Keratinocyte (primary cell): ENCODE data around the gene VGLL3. TPM values are rescaled to one million over a fixed set of nuclear protein-coding genes. Genes with fewer than 3 reads are reported as not detected.
A peak's percentile ranks its signal among the peaks of the same experiment; 100 is the strongest.

Experiments
- DNase-seq: peaks from one replicate; pipeline ENCODE4 v3.0.0-alpha.2; 2011; ENCODE audit warnings: low read depth, missing footprints, low spot score
- FAIRE-seq: peaks from 2 replicates; lab custom pipeline; 2011; peaks lifted over from hg19 to GRCh38; lab: Jason Lieb, UNC
- H2AFZ ChIP-seq: 2 replicates; pipeline ENCODE4 v1.6.0; 2012; ENCODE audit warnings: low read length, control low read depth, inconsistent platforms; ENCODE audit not compliant: control insufficient read depth
- H3K27ac ChIP-seq: 2 replicates; pipeline ENCODE4 v1.5.1; 2011; ENCODE audit warnings: low read length; ENCODE audit not compliant: control insufficient read depth, insufficient read depth
- H3K27me3 ChIP-seq: 3 replicates; pipeline ENCODE4 v1.6.0; 2011; ENCODE audit warnings: low read length; ENCODE audit not compliant: control insufficient read depth, insufficient read depth; ENCODE audit errors: extremely low read depth
- H3K36me3 ChIP-seq, 2 experiments: 2 replicates in 1 of 2; 3 replicates in 1 of 2; pipeline ENCODE4 v1.5.1; 2011; ENCODE audit warnings: low read length in 2 of 2, mild to moderate bottlenecking in 1 of 2; ENCODE audit not compliant: control insufficient read depth in 2 of 2, insufficient read depth in 2 of 2; ENCODE audit errors: extremely low read depth in 1 of 2
- H3K4me1 ChIP-seq: 3 replicates; pipeline ENCODE4 v1.5.1; 2011; ENCODE audit warnings: low read length; ENCODE audit not compliant: control insufficient read depth, insufficient read depth; ENCODE audit errors: extremely low read depth
- H3K4me2 ChIP-seq: 3 replicates; pipeline ENCODE4 v1.6.0; 2011; ENCODE audit warnings: low read depth, low read length; ENCODE audit not compliant: control insufficient read depth, insufficient read depth; ENCODE audit errors: extremely low read depth
- H3K4me3 ChIP-seq, 3 experiments: fragments of 200-600 bp in 1 of 3; sonication (generic) in 1 of 3; 2 replicates in 2 of 3; 3 replicates in 1 of 3; pipeline ENCODE4 v1.5.1; 2011 to 2016; ENCODE audit warnings: low read length in 3 of 3, mild to moderate bottlenecking in 3 of 3, control low read depth in 2 of 3, inconsistent platforms in 1 of 3, low read depth in 1 of 3, mixed read lengths in 1 of 3, mixed run types in 1 of 3, moderate library complexity in 1 of 3; ENCODE audit not compliant: control insufficient read depth in 2 of 3, insufficient read depth in 2 of 3; ENCODE audit errors: extremely low read depth in 1 of 3
- H3K79me2 ChIP-seq: 2 replicates; pipeline ENCODE4 v1.6.0; 2012; ENCODE audit warnings: low read length; ENCODE audit not compliant: control insufficient read depth, insufficient read depth
- H3K9ac ChIP-seq: 3 replicates; pipeline ENCODE4 v1.6.0; 2011; ENCODE audit warnings: low read length; ENCODE audit not compliant: control insufficient read depth, insufficient read depth; ENCODE audit errors: extremely low read depth
- H3K9me1 ChIP-seq: 3 replicates; pipeline ENCODE4 v1.6.0; 2011; ENCODE audit warnings: low read length; ENCODE audit not compliant: control insufficient read depth, insufficient read depth; ENCODE audit errors: extremely low read depth
- H3K9me3 ChIP-seq: 2 replicates; pipeline ENCODE4 v1.5.1; 2012; ENCODE audit warnings: low read depth, low read length; ENCODE audit not compliant: control insufficient read depth
- H4K20me1 ChIP-seq: 3 replicates; pipeline ENCODE4 v1.6.0; 2011; ENCODE audit warnings: low read length; ENCODE audit not compliant: control insufficient read depth, insufficient read depth; ENCODE audit errors: extremely low read depth
- CTCF ChIP-seq, 3 experiments: IDR thresholded peaks in 1 of 3; conservative IDR thresholded peaks in 1 of 3; optimal IDR thresholded peaks in 1 of 3; 2 replicates in 2 of 3; 3 replicates in 1 of 3; pipeline versions ENCODE3 to v1.5.1; 2011; ENCODE audit warnings: low read length in 3 of 3, mild to moderate bottlenecking in 3 of 3, moderate library complexity in 2 of 3, control low read depth in 1 of 3, inconsistent platforms in 1 of 3; ENCODE audit not compliant: insufficient read depth in 2 of 3; ENCODE audit errors: extremely low read depth in 1 of 3
- EZH2 ChIP-seq: IDR thresholded peaks from one replicate; pipeline ENCODE4 v1.6.1; 2012; ENCODE audit warnings: inconsistent platforms, mild to moderate bottlenecking, low read length, moderate library complexity
- dilution Hi-C: fragments of 300-500 bp; cut with MboI; formaldehyde crosslinking; loops from one replicate; pipeline ENCODE4 v1.7.0; 2020; ENCODE audit warnings: low sequenced_read_pairs; ENCODE audit not compliant: extremely low pct_ligation_motif_present
- polyA plus RNA-seq, 5 experiments: library from polyadenylated mRNA; depleted of rRNA in 3 of 5; stranded (reverse) in 3 of 5; stranded (forward) in 1 of 5; unstranded in 1 of 5; fragments of >200 nt; gene quantifications; 1 replicate in 1 of 5; 2 replicates in 3 of 5; 3 replicates in 1 of 5; pipeline versions ENCODE4 v1.2.1 to v1.2.3, GENCODE V29; 2011 to 2012; ENCODE audit warnings: missing spikeins in 2 of 5, low read depth in 1 of 5, low replicate concordance in 1 of 5

Gene VGLL3
- polyA plus RNA-seq, 1 donor (not counting 4 experiments of a cell fraction or from before 2014, with no cell fraction given) = 2.6 TPM

GRCh38 chr3:86942206-86942605, 48.7 kb downstream of the VGLL3 start:
- peaks cover 8% of the 10 kb centered on the region for H3K4me1 ChIP-seq
- H3K27ac ChIP-seq = no peak overlapping the region
- DNase-seq (no peak), FAIRE-seq (peak; percentile 9)
- H3K9me3 ChIP-seq = no peaks in the 10 kb centered on the region
- H3K4me3 ChIP-seq = no peak overlapping the region
- peaks cover 0 to 4% of the 10 kb centered on the region in 2 experiments for H3K36me3 ChIP-seq
- H2AFZ ChIP-seq = no peak overlapping the region
- H3K79me2 ChIP-seq = no peaks in the 10 kb centered on the region
- H3K4me2 ChIP-seq = no peak overlapping the region
- no peaks in the 10 kb centered on the region for H4K20me1 ChIP-seq
- TF ChIP-seq CTCF (optimal IDR thresholded peaks at IDR 0.05 in 1 of 3, IDR thresholded peaks at IDR 0.05 in 1 of 3, conservative IDR thresholded peaks at IDR 0.05 in 1 of 3; ENCODE audit: extremely low read depth in 1 of 3, insufficient read depth in 2 of 3, low read length in 3 of 3) (no peak), EZH2 (no peak)
- dilution Hi-C loops = no loop called here
- H3K9me1 ChIP-seq = no peaks in the 10 kb centered on the region
- no peak overlapping the region for H3K9ac ChIP-seq
- no peaks in the 10 kb centered on the region for H3K27me3 ChIP-seq

GRCh38 chr3:86938416-86939105, 52.4 kb downstream of the VGLL3 start:
- Histone ChIP-seq H3K79me2 (no peaks in the 10 kb centered on the region), H3K9me3 (no peaks in the 10 kb centered on the region), H3K9ac (no peak overlapping the region), H3K27ac (no peak overlapping the region), H3K4me2 (no peak overlapping the region), H4K20me1 (no peaks in the 10 kb centered on the region), H3K4me1 (peaks cover 17% of the 10 kb centered on the region), H3K4me3 (no peak overlapping the region), H3K27me3 (no peaks in the 10 kb centered on the region), H3K9me1 (no peaks in the 10 kb centered on the region), H3K36me3 (peaks cover 0 to 2% of the 10 kb centered on the region in 2 experiments), H2AFZ (no peak overlapping the region)
- FAIRE-seq (no peak), DNase-seq (no peak)
- TF ChIP-seq CTCF (optimal IDR thresholded peaks at IDR 0.05 in 1 of 3, IDR thresholded peaks at IDR 0.05 in 1 of 3, conservative IDR thresholded peaks at IDR 0.05 in 1 of 3; ENCODE audit: extremely low read depth in 1 of 3, insufficient read depth in 2 of 3, low read length in 3 of 3) (no peak), EZH2 (no peak)
- dilution Hi-C loops = no loop called here
